Measurements from ENCODE around the gene SHISA7.
A peak's percentile ranks its signal among the peaks of the same experiment; 100 is the strongest.
"Not testable (repeated sequence)": the region's sequence is repeated elsewhere in the genome, so short reads cannot be mapped to it uniquely, and the experiment has no call there.

SHISA7 gene

DNA sequence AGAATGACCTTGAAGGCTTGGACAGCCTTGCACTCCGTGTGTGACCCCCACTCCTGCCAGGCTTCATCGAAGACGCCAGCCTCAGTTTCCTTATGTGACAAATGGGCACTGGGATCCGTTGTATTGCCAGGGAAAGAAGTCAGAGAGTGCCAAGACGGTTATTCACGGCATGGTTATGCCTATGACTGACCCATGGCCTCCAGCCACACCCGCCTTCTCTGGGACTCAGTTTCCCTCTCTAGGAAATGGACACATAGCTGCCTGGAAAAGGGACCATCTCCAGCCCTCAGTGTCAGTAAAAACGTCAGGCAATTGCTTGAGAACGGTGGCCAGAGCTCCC is 34.6 kb downstream of the SHISA7 start:
- DNase-seq: no peak

DNA sequence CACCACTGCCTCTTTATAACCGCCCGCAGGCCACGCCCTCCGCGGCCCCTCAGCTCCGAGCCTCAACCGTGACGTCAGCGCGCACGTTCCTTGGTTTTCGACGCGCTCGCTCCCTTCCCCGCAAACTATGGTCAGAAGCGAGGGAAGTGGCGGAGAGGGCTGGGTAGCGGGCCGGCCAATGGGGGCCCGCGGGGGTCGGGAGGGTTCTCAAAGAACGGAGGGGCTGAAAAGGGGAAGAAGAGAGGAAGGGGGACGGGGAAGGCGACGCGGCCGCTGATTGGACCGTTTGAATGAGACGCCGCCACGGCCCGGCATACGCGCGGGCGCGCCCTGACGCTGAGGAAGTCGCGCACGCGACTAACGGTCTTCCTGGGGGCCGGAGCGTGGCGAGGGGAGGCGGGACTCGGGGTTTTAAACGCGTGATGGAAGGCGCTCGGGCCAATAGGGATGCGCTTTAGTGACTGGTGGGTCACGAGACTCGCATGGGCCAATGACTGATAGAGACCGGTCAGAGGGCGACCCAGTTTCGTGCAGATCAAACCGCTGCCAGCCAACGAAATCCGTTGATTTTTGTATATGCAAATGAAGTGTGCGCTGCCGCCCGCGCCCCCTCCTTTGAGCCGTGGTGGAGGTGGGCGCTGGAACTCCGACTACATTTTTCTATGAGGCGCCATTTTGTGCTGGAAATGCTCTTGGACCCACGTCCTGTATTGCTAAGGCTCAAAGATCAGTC is 35.1 kb downstream of the SHISA7 start:
- peak; percentile 98 for DNase-seq

DNA sequence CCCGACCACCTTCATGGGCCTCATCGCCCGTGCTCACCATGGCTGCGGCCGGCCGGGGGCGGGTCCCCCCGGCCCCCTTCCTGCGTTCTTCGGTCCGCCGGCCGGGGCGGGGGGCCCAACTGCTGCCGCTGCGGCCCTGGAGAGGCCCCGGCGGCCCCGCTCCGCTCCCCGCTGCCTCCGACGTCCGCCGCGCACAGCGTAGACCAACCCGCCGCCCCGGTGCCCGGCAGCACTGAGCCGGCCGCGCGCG is 35.6 kb downstream of the SHISA7 start, which contains the start of gene UBE2S:
TSS of gene UBE2S (minus strand) at position 239 of the 250 bp plus-strand sequence. CDS start at position 40, 199 bp downstream.
- not testable (repeated sequence) for DNase-seq

DNA sequence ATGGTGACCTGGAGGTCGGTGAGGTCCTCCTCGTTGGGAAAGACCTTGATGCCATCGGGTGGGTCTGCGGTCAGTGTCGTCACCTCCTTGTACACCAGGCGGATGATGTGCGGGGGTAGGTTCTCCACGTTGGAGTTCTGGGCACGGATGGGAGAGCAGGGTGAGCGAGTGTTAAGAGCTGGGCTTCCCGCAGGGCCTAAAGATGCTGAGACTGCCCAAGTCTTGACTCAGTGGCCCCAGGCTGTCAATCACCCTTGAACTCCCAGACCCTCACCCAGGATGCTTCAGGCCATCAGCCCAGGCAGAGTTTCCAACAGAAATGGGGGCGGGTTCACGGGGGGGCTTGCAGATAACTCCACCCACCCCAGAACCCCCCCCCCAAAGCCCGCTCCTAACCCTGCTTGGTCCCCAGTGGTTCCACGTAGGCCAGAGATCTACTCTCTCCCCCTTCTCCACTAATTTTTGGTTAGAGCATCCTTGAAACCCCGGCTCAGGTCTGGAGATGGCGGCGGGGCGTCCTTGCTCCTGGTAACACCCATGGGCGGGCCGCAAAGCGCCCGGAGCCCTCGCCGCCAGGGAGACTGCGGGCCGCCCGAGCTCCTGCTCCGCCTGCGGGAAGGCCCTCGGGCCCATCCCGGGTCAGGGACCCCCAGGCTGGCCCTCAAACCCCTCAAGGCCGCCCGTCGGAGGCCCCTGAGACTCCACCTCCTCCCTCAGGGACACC is 36.1 kb downstream of the SHISA7 start:
- DNase-seq: no peak

DNA sequence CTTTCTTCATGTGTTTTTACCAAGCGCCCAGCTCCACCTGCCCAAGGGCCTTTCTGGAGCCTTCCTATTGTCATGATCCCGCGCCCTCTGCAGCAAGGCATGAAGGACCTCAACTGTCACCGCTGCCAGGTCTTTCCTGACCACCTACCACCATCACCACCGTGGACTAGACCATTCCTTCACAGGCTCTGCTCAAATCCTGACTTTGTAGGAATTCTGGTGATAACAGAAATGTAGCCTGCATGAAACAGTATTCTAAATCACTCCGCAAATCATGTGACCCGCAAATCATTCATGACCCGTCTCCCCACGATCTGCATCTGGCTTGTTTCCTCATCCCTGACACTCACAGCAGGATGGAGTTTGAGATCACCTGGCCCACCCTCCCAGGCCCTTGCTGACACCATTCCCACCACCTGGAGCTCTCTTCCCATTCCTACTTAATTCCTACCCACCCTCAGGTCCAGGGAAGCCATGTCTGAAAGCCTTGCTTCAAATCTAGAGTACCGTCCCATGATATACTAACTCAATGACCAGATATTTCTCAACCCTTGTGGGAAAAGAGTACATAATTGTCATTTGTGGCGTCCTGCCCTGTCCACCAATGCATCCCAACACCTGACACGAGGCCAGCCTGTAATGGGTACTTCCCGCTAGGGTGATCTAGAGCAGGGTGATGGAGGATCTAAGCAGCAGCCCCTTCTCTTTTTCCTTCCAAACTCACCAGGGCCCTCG is 36.8 kb downstream of the SHISA7 start:
- DNase-seq: no peak

DNA sequence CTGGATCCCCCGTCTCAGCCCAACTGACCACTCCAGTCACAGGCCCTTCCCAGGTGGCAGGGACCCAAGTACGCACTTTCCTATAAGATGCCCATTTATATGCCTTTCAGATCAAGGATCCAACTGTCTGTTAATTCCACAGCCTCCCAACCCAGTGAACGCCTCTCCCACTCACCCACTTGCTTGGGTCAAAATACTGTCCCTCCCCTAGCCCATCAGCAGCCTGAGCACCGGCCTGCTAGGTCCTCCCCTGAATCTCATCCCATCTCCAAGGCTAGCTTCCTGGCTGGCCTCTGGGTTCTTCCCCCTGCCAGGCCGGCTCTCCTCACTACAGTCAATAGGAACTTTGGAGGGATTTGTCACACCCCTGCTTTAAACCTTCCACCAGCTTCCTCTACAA is 37.5 kb downstream of the SHISA7 start:
- no peak for DNase-seq

DNA sequence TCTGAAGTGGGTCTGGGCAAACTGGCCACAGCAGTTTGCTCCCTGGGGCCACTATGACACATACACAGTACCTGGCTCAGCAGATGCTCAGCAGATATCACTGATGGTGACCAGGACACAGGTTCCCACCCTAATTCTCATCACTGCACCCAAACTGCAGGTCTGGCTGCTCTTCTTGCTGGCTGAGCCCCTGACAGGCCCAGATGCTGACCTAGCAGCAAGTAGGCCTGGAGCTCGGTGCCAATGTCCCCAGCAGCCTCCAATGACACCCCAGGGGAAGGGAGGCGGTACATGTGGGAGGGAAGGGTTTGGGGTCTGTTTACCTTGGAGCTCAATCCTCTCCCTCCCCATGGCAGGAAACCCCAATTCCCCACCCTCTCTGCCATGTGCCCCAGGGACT is 40.6 kb downstream of the SHISA7 start:
- DNase-seq: no peak

DNA sequence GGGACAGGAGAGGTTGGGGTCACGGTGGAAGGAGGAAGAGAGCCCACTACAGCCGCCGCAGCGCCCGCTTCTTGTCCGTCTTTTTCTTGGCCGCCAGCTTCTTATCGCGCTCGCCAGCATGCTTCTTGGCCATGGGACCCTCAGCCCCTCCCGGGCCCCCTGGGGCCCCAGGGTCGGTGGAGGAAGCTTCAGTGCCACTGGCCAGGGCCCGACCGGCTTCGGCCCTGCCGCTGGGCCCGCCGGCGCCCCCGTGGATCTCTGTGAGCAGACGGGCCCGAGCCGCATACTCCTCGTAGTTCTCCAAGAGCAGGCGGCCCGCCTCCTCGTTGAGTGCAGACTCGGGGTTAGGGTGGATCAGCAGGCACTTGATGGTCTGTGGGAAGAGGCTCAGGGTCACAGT is 41.7 kb downstream of the SHISA7 start:
- not testable (repeated sequence) for DNase-seq

DNA sequence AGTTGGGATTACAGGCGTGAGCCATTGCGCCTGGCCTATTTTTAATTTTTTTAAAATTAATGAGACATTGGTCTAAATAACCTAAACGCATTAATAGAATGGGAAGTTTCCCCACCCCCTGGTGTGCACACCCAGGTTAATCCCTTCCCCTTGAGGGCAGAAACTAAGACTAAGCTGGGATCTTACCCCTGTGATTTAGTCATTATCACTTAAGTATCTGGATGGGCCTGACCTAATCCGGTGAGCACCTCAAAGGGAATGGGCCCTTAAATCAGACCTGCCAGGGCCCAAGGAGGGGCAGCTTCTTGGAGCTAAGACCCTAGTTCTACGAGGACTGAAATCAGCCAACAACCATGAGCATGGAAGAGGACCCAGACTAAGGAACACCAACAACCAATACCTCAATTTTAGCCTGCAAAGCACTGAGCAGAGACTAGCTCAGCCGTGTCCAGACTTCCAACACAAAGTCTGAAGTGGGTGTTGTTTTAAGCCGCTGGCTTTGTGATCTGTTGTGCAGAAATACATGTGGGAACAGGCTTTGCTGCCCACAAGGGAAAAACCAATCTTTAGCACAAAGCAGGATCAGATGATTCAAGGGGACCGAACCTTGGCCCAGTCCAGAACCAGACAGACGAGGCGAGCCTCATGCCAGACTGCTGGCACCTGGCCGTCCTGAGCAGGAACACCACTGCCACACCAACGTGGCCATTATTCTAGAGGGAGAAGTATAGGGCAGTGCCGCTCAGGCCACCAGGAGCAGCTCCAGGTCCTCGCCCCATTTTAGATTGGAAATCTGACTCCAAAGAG is 42.6 kb downstream of the SHISA7 start:
- no peak for DNase-seq

DNA sequence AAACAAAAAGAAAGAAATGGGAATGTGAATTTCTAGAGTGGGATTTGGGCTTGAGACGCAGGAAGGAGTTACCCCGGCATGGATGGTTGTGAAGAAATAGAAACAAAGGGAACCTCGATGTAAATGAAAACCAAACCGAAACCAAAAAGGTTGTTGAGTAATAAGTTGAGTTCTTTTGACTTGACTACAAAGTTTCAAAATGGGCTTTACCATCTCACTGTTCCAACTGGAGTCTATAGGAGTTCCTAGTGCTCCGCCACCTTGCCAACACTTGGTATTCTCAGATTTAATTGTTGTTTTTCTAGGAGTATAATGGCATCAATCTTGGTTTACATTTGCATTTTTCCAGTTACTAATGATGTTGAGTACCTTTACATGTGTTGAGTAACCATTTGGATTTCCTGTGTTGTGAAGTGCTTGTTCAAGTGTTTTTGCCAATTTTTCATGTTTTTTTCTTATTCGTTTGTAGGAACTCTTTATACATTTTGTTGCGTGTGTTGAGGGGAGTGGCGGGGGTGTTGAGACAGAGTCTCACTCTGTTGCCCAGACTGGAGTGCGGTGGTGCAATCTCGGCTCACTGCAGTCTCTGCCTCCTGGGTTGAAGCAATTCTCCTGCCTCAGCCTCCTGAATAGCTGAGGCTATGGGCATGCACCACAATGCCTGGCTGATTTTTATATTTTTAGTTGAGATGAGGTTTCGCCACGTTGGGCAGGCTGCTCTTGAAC is 44.7 kb downstream of the SHISA7 start:
- no peak for DNase-seq

DNA sequence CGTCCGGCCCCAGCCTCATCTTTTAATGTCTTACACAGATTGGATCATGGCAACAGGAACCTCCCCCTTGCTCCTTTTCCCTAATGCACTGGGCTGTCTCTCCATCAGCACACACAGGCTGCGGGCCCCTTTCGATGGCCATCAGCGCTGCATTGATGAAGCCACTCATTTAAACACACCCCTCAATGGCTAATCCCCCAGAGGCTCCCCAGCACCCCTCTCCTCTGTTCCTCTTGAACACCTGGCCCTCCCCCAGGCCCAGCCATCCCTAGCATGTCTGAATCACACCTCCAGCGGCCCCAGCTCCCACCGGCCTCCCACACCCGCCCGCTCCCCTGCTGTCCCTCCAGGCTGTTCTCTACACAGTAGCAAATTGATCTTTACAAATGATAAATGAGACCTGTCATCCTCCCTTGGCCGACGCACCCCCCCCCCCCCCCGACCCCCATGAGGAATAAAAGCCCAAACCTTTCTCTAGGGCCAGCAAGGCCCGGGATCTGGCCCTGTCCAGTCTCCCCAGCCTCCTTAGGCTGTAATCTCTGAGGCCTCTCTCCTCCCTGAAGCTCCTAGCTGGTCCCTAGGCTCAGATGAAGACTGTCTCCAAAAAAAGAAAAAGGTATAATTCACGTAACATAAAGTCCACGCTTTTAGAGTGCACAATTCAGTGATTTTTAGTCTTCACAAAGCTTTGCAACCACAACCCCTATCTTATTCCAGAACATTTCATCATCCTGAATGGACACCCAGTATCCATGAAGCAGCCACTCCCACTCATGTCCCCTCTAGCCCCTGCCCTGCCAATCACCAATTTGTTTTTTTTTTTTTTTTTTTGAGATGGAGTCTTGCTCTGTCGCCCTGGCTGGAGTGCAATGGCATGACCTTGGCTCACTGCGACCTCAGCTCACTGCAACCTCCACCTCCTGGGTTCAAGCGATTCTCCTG is 50.0 kb downstream of the SHISA7 start:
- DNase-seq: peak; percentile 41

DNA sequence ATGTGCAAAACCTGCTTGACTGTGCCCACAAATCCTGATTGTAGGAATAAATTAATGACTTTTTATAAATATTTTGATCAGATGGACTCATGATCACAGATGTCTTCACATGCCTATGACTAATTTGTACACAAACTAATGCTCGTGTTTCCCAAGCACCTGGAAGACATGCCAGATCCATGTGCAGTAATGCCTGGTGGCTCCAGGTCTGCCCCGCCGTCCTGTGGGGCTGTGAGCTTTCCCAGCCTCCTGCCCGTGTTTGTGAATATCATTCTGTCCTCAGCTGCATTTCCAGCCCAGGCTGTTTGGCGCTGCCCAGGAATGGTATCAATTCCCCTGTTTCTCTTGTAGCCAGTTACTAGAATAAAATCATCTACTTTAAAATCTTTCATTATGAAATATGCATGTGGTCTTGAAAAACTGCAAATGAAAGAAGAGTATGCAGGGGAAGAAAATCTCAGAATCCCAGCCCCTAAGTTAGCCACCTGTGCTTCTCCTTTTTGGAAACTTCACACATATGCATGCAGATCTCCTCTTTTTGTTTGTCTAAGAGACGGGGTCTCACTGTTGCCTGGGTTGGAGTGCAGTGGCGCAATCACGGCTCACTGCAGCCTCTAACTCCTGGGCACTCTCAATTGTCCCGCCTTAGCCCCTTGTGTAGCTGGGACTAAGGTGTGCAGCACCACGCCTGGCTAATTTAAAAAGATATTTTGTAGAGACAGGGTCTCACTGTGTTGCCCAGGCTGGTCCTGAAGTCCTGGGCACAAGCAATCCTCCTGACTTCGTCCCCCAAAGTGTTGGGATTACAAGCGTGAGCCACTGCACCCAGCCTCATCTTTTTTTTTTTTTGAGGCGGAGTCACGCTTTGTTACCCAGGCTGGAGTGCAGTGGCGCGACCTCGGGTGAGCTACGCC is 51.1 kb downstream of the SHISA7 start:
- DNase-seq: no peak

DNA sequence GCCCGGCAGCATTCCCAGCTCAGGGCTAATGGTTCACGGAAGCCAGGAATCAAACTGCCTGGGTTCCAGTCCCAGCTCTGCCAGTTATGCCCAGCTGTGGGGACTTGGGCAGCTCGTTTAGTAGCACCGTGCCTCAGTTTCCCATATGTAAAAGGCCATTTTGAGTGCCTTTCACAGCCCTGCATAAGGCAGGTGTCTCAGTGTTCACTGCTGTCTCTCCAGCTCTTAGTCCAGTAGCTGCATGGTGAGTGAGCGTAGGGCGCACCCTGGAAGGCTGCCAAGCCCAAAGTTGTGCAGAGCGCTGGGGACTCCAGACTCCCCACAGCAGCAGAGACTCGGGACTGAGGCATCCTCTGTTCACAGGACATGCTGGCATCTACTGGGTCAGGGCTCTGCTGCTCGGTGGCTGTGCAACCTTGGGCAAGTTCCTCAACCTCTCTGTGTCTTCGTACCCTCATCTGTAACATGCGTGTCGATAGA is 51.9 kb downstream of the SHISA7 start:
- no peak for DNase-seq

DNA sequence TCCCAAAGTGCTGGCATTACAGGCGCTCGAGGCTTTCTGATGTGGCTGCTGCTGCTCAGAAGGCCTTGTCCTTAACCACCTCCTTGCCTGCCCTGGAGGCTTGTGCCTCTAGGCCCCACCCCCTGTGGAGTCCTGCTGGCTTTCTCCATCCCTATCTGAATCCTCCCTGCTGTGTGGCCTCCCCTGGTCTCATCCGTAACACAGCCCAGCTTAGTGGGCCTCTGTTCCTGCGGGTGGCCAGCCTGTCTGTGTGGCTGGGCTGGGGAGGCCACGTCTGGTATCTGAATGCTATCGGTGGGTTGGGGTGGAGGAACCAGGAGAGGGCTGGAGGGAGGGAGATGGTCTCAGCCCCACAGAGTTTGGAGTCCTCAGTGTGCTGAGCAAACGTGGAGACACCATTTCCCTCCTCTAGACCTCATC is 52.6 kb downstream of the SHISA7 start:
- DNase-seq: no peak

DNA sequence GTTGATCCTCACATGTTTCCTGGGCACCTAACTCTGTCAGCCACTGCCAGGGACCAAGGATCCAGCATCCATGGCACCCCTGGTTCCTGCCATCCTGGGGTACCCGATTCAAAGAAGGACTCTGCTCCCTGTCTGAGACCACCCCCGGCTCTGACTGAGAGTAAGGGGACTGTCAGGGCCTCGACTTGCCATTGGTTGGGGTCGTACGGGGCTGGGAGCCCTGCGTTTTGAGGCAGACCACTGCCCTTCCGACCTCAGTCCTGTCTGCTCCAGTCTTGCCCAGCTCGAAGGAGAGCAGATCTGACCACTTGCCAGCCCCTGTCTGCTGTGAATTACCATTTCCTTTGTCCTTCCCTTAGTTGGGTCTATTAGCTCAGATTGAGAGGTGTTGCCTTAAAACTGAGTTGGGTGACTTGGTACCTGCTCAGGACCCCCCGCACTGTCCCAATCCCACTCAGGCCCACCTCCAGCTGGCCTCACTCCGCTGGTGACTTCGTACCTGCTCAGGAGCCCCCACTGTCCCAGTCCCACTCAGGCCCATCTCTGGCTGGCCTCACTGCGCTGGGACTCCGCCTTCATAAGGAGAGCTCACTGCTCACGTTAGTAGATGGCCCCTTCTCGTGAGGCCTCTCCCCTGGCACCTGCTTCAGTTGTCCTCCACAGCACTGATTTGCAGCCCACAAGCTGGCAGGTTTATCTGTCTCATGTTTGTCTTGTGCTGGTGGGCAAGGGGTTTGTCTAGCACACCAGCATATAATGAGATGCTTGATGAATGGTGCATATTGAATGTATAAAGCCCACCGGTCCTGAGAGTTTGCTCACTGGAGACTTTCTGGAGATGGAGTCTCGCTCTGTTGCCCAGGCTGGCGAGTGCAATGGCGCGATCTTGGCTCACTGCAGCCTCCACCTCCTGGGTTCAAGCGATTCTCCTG is 53.4 kb downstream of the SHISA7 start:
- no peak for DNase-seq

DNA sequence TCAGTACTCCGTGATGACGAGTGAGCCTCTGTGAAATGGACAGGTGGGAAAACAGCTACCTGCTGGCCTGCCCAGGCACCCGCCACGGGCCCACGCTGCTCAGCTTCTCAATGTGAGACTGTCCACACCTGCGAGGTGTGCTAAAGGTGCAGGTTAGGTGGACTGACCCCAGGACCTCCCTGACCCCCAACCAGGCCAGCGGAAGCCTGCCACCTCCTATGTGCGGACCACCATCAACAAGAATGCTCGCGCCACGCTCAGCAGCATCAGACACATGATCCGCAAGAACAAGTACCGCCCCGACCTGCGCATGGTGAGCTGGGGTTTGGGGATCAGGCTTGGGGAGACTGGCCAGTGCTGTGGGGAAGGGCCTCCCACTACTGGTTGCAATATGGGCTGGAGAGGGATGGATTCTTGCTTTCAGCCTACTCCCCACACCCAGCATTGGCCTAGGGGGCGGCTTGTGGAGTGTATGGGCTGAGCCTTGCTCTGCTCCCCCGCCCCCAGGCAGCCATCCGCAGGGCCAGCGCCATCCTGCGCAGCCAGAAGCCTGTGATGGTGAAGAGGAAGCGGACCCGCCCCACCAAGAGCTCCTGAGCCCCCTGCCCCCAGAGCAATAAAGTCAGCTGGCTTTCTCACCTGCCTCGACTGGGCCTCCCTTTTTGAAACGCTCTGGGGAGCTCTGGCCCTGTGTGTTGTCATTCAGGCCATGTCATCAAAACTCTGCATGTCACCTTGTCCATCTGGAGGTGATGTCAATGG is 55.2 kb downstream of the SHISA7 start:
- no peak for DNase-seq

DNA sequence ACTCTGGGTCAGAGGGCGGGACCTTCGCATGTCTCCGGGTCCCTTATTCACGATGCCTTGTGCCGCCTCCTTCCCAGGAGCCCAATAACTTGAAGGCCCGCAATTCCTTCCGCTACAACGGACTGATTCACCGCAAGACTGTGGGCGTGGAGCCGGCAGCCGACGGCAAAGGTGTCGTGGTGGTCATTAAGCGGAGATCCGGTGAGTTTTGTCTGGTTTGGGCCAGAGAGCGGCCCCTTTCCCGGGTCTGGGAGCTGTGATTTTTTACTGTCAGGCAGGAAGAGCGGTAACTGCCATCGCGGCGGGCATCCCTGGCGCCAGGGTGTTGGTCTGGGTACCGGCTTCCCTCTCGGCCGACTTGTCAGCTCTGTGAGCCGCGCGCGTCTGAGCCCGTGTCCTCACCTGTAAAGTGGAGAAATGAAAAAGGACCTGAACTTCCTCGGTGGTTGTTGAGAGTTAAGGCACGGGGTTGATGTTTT is 56.6 kb downstream of the SHISA7 start:
- DNase-seq: no peak
